ENCODE results near the gene TRIM62.
"Not testable (repeated sequence)": the region's sequence is repeated elsewhere in the genome, so short reads cannot be mapped to it uniquely, and the experiment has no call there.

TRIM62 gene

DNA sequence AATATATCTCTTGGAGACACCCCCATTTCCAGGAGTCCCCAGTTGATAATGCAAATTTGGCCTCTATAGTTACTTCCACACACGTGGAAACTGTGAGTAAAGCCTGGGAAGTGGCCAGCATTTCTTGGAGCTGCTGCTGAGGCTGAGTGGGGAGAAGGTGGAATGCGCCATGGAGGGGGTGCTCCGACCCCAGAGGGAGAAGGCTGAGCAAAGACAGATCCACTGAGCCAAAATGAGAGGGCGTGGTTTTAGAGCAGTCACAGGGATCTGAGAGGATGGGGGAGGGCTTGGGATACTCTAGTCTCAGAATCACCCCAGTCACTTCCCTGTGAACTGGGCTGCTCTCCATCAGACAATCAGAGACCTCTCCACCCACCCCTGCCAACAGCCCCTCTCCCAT, 38.7 kb downstream of the TRIM62 start:
- no peak for TF ChIP-seq CTCF (IDR thresholded peaks at IDR 0.05; ENCODE audit: low read depth, low read length)
- no peak overlapping the region for H3K4me3 ChIP-seq (ENCODE audit: low read depth, low read length)

GRCh38 chr1:33142483-33143064, 39.3 kb downstream of the TRIM62 start:
- no peak overlapping the region for H3K4me3 ChIP-seq (ENCODE audit: low read depth, low read length)
- TF ChIP-seq CTCF (IDR thresholded peaks at IDR 0.05; ENCODE audit: low read depth, low read length), result no peak

- TF ChIP-seq CTCF (IDR thresholded peaks at IDR 0.05; ENCODE audit: low read depth, low read length), result no peak
- H3K4me3 ChIP-seq (ENCODE audit: low read depth, low read length), result no peak overlapping the region
Observed at GRCh38 chr1:33141781-33142180, 40.1 kb downstream of the TRIM62 start.

- no peak for TF ChIP-seq CTCF (IDR thresholded peaks at IDR 0.05; ENCODE audit: low read depth, low read length)
- no peak overlapping the region for H3K4me3 ChIP-seq (ENCODE audit: low read depth, low read length)
Observed at GRCh38 chr1:33141216-33141615, 40.6 kb downstream of the TRIM62 start.

DNA sequence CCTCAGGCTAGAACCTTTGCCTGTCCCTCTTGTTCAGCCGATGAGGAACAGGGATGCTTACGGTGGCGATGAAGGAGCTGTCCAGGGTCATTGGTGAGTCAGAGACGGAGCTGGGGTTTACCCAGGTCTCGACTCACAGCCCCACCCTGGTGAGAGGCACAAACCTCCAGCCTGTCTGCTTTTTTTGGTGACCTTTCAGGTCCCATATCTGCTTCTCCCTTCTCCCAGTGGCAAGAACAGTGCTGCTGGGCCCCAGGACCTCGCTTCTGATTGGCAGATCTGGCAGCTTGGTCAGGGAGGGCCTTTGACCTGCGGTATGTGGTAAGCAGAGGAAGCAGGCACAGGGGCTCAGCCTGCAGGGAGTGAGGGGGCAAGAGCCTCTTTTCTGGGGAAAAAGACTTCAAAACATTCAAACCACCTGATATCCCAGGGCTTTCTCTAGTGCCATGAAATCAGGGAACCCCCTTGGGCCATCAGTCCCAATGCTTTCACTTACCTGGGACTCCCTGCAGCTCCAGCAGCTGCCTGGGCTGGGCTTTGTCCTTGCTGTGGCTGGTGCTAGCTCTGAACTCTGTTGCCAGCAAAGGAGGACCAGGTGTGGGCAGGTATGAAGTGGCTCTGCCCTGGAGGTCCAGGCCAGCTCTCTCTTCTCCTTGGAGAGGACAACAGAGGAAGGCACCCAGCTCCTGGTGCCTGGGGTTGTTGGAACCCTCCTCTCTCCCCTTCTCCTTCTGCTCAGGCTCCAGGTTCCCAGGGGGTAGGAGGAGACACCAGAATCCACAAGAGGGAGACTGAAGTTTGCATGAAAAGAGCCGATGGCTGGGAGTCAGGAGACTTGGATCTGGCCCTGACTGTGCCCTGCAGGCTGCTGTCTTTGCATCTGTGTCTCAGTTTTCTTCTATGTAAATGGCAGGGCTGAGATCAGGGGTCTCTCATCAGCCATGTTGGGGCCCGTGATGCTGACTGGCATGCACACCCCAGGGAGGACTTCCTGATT, 41.4 kb downstream of the TRIM62 start:
- TF ChIP-seq CTCF (IDR thresholded peaks at IDR 0.05; ENCODE audit: low read depth, low read length), result no peak
- no peak overlapping the region for H3K4me3 ChIP-seq (ENCODE audit: low read depth, low read length)

- no peak overlapping the region for H3K4me3 ChIP-seq (ENCODE audit: low read depth, low read length)
- peak; percentile 70 for TF ChIP-seq CTCF (IDR thresholded peaks at IDR 0.05; ENCODE audit: low read depth, low read length)
Observed at GRCh38 chr1:33137800-33138199, 44.0 kb downstream of the TRIM62 start.

- H3K4me3 ChIP-seq (ENCODE audit: low read depth, low read length), result not testable (repeated sequence)
Observed at GRCh38 chr1:33136041-33136440, 45.8 kb downstream of the TRIM62 start.

Data from WI38 (cell line).